Muscle layer of colon (tissue), 2 donors: ENCODE measurements around the gene LRCH1.

Source experiments
- H3K27ac ChIP-seq: one replicate; pipeline ENCODE4 v1.7.0; 2013; ENCODE audit warnings: low read depth, mild to moderate bottlenecking, low read length, moderate library complexity
- H3K27me3 ChIP-seq, 2 donors: one replicate each; pipeline ENCODE4 v1.7.0; 2013; ENCODE audit warnings: low read length in 2 of 2, mild to moderate bottlenecking in 2 of 2; ENCODE audit not compliant: insufficient read depth in 2 of 2, control insufficient read depth in 1 of 2
- H3K36me3 ChIP-seq: one replicate; pipeline ENCODE4 v1.7.0; 2013; ENCODE audit warnings: mild to moderate bottlenecking, low read length; ENCODE audit not compliant: insufficient read depth
- H3K4me1 ChIP-seq: one replicate; pipeline ENCODE4 v1.7.0; 2013; ENCODE audit warnings: mild to moderate bottlenecking, low read length; ENCODE audit not compliant: insufficient read depth
- H3K4me3 ChIP-seq, 2 donors: one replicate each; pipeline ENCODE4 v1.7.0; 2013; ENCODE audit warnings: low read length in 2 of 2, low read depth in 1 of 2, mild to moderate bottlenecking in 1 of 2, moderate library complexity in 1 of 2
- H3K9ac ChIP-seq: one replicate; pipeline ENCODE4 v1.7.0; 2013; ENCODE audit warnings: low read length
- H3K9me3 ChIP-seq: one replicate; pipeline ENCODE4 v1.7.0; 2013; ENCODE audit warnings: mild to moderate bottlenecking, low read length
- donor health status: abdominal sarcoma.
- donor health status: Adenocarcinoma of cecum.

LRCH1 gene

GRCh38 chr13:46607768-46608564 is 55.0 kb downstream of the LRCH1 start:
- H3K9ac ChIP-seq = no peak overlapping the region
- H3K27me3 ChIP-seq = no peaks in the 10 kb centered on the region
- H3K4me3 ChIP-seq = no peak overlapping the region
- H3K4me1 ChIP-seq = peaks cover 48% of the 10 kb centered on the region
- H3K27ac ChIP-seq = no peak overlapping the region
- no peaks in the 10 kb centered on the region for H3K36me3 ChIP-seq
- no peaks in the 10 kb centered on the region for H3K9me3 ChIP-seq

GRCh38 chr13:46609052-46609451 is 56.1 kb downstream of the LRCH1 start:
- H3K27ac ChIP-seq = no peak overlapping the region
- no peak overlapping the region for H3K9ac ChIP-seq
- no peaks in the 10 kb centered on the region for H3K36me3 ChIP-seq
- no peaks in the 10 kb centered on the region for H3K27me3 ChIP-seq
- no peaks in the 10 kb centered on the region for H3K9me3 ChIP-seq
- peaks cover 44% of the 10 kb centered on the region for H3K4me1 ChIP-seq
- H3K4me3 ChIP-seq = no peak overlapping the region

GRCh38 chr13:46609726-46610125 is 56.8 kb downstream of the LRCH1 start:
- Histone ChIP-seq H3K4me3 (no peak overlapping the region), H3K4me1 (peaks cover 43% of the 10 kb centered on the region), H3K27ac (no peak overlapping the region)

GRCh38 chr13:46612267-46612666 is 59.3 kb downstream of the LRCH1 start:
- H3K9me3 ChIP-seq = no peaks in the 10 kb centered on the region

More at GRCh38 chr13:46609726-46610125, 56.8 kb downstream of the LRCH1 start:
- Histone ChIP-seq H3K27me3 (no peaks in the 10 kb centered on the region), H3K36me3 (no peaks in the 10 kb centered on the region), H3K9me3 (no peaks in the 10 kb centered on the region), H3K9ac (no peak overlapping the region)

GRCh38 chr13:46613409-46614049 is 60.6 kb downstream of the LRCH1 start:
- H3K27ac ChIP-seq = no peak overlapping the region
- H3K27me3 ChIP-seq = no peaks in the 10 kb centered on the region
- H3K4me3 ChIP-seq = no peak overlapping the region
- H3K4me1 ChIP-seq = peaks cover 41% of the 10 kb centered on the region
- H3K9me3 ChIP-seq = no peaks in the 10 kb centered on the region
- no peak overlapping the region for H3K9ac ChIP-seq
- H3K36me3 ChIP-seq = no peaks in the 10 kb centered on the region

More at GRCh38 chr13:46612267-46612666, 59.3 kb downstream of the LRCH1 start:
- no peak overlapping the region for H3K4me3 ChIP-seq
- no peak overlapping the region for H3K27ac ChIP-seq
- no peaks in the 10 kb centered on the region for H3K27me3 ChIP-seq
- H3K9ac ChIP-seq = no peak overlapping the region
- peaks cover 41% of the 10 kb centered on the region for H3K4me1 ChIP-seq
- no peaks in the 10 kb centered on the region for H3K36me3 ChIP-seq

DNA sequence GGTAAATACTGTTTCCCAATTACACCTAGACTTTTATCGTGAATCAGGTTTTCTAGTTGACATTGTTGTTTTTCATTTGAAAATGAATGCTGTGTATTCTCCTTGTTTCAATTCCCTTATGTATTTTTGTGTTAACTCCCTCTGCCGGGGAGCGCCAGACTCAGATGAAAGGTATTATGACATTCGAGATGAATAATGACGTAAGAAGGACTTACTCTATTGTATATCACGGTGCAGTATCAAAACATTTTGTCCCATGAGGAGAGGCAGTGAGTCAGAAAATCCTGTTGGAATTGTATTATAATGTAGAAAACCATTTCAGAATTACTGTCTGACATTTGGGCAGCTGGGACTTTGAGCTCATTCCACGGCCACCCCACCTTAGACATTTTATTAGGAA is 61.6 kb downstream of the LRCH1 start:
- H3K27ac ChIP-seq = peak overlapping the region; percentile 52
- H3K4me1 ChIP-seq = peaks cover 37% of the 10 kb centered on the region
- no peaks in the 10 kb centered on the region for H3K27me3 ChIP-seq
- H3K9me3 ChIP-seq = no peaks in the 10 kb centered on the region
- no peaks in the 10 kb centered on the region for H3K36me3 ChIP-seq
- no peak overlapping the region for H3K4me3 ChIP-seq
- H3K9ac ChIP-seq = no peak overlapping the region

GRCh38 chr13:46615888-46616531 is 63.0 kb downstream of the LRCH1 start:
- peak overlapping the region in 1 of 2 donors; percentile 59 for H3K4me3 ChIP-seq
- H3K9ac ChIP-seq = peak overlapping the region; percentile 6
- H3K36me3 ChIP-seq = no peaks in the 10 kb centered on the region
- H3K27me3 ChIP-seq = no peaks in the 10 kb centered on the region
- no peaks in the 10 kb centered on the region for H3K9me3 ChIP-seq
- H3K4me1 ChIP-seq = peaks cover 51% of the 10 kb centered on the region
- H3K27ac ChIP-seq = peak overlapping the region; percentile 52

DNA sequence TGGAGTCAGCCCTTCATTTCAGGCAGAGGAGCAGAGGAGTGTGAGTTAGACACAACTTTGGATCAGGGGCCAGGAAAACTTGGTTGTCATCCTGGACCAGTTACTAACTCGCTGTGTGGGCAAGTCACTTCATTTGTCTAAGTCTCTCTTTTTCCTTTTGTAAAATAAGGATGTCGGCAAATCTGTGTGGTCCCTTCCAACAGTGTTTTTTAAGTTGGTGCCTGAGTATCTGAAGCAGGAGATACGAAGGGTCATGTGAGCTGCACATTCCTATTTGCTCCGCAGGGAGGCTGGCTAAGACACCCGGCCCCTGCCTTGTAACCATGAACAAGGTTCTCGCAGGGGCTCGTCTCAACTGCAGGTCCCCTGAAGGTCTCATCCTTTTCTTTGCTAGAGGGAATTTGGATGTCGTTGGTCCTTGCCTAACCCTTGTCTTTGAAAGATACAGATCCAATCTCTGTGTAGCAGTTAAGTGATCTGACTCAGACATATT is 64.3 kb downstream of the LRCH1 start:
- no peaks in the 10 kb centered on the region for H3K36me3 ChIP-seq
- no peak overlapping the region for H3K4me3 ChIP-seq
- H3K27ac ChIP-seq = peak overlapping the region; percentile 54
- no peaks in the 10 kb centered on the region for H3K9me3 ChIP-seq
- H3K27me3 ChIP-seq = no peaks in the 10 kb centered on the region
- no peak overlapping the region for H3K9ac ChIP-seq
- H3K4me1 ChIP-seq = peaks cover 64% of the 10 kb centered on the region

DNA sequence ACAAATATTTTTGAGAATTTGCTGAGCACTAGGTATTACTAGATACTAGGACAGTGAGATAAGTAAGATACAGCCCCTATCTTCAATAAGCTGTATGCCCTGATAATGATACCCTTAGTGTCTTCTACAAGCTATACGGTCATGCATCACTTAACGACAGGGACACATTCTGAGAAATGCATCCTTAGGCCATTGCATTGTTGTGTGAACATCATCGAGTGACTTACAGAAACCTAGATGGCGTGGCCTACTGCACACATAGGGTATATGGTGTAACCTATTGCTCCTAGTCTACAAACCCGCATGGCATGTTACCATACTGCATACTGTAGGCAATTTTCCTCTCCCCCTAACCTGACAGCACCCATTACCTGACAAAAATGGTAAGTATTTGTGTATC is 64.9 kb downstream of the LRCH1 start:
- Histone ChIP-seq H3K4me1 (peaks cover 70% of the 10 kb centered on the region), H3K36me3 (no peaks in the 10 kb centered on the region), H3K4me3 (no peak overlapping the region), H3K9ac (no peak overlapping the region), H3K27ac (no peak overlapping the region), H3K9me3 (no peaks in the 10 kb centered on the region), H3K27me3 (no peaks in the 10 kb centered on the region)

GRCh38 chr13:46618694-46619254 is 65.8 kb downstream of the LRCH1 start:
- Histone ChIP-seq H3K27me3 (no peaks in the 10 kb centered on the region), H3K36me3 (no peaks in the 10 kb centered on the region), H3K4me3 (no peak overlapping the region), H3K4me1 (peaks cover 76% of the 10 kb centered on the region), H3K9me3 (no peaks in the 10 kb centered on the region), H3K27ac (no peak overlapping the region), H3K9ac (no peak overlapping the region)

GRCh38 chr13:46620029-46620428 is 67.1 kb downstream of the LRCH1 start:
- H3K4me1 ChIP-seq = peaks cover 76% of the 10 kb centered on the region
- H3K36me3 ChIP-seq = no peaks in the 10 kb centered on the region
- H3K4me3 ChIP-seq = no peak overlapping the region
- no peak overlapping the region for H3K9ac ChIP-seq
- H3K9me3 ChIP-seq = no peaks in the 10 kb centered on the region
- no peak overlapping the region for H3K27ac ChIP-seq
- H3K27me3 ChIP-seq = no peaks in the 10 kb centered on the region
